ENCODE results near the gene RALGAPA2.

Gene RALGAPA2

GRCh38 chr20:20423117-20423516 is 289.3 kb downstream of the RALGAPA2 start:
- no peak for DNase-seq

- no peak for DNase-seq
Observed at GRCh38 chr20:20417876-20418676, 294.4 kb downstream of the RALGAPA2 start.

GRCh38 chr20:20415321-20415720 is 297.1 kb downstream of the RALGAPA2 start:
- DNase-seq, result no peak

GRCh38 chr20:20414640-20415220 is 297.7 kb downstream of the RALGAPA2 start:
- no peak for DNase-seq

GRCh38 chr20:20413810-20414281 is 298.6 kb downstream of the RALGAPA2 start:
- DNase-seq, result no peak

- no peak for DNase-seq
Observed at GRCh38 chr20:20412750-20413149, 299.7 kb downstream of the RALGAPA2 start.

GRCh38 chr20:20411836-20412235 is 300.6 kb downstream of the RALGAPA2 start:
- no peak for DNase-seq

GRCh38 chr20:20411402-20411801 is 301.0 kb downstream of the RALGAPA2 start:
- no peak for DNase-seq

- no peak for DNase-seq
Observed at GRCh38 chr20:20410678-20411077, 301.8 kb downstream of the RALGAPA2 start.

GRCh38 chr20:20409331-20409730 is 303.1 kb downstream of the RALGAPA2 start:
- DNase-seq, result no peak

GRCh38 chr20:20407891-20408805 is 304.3 kb downstream of the RALGAPA2 start:
- DNase-seq, result no peak

- no peak for DNase-seq
Observed at GRCh38 chr20:20406306-20406705, 306.1 kb downstream of the RALGAPA2 start.

- no peak for DNase-seq
Observed at GRCh38 chr20:20405623-20406022, 306.8 kb downstream of the RALGAPA2 start.

- DNase-seq, result no peak
Observed at GRCh38 chr20:20404633-20405032, 307.8 kb downstream of the RALGAPA2 start.

GRCh38 chr20:20401991-20402390 is 310.5 kb downstream of the RALGAPA2 start:
- DNase-seq, result no peak

- no peak for DNase-seq
Observed at GRCh38 chr20:20399531-20400500, 312.6 kb downstream of the RALGAPA2 start.

- DNase-seq, result no peak
Observed at GRCh38 chr20:20398123-20398522, 314.3 kb downstream of the RALGAPA2 start.

GRCh38 chr20:20396794-20397193 is 315.6 kb downstream of the RALGAPA2 start:
- DNase-seq, result no peak

GRCh38 chr20:20395903-20396568 is 316.4 kb downstream of the RALGAPA2 start:
- DNase-seq, result no peak

GRCh38 chr20:20395087-20395486 is 317.4 kb downstream of the RALGAPA2 start:
- no peak for DNase-seq

Data from activated CD8-positive, alpha-beta memory T cell treated with anti-CD3 and anti-CD28 coated beads for 24 hours (primary cell).